Measurements from ENCODE around the gene PAPSS1. TPM values are rescaled to one million over a fixed set of nuclear protein-coding genes. Genes with fewer than 3 reads are reported as not detected.
"Not testable (repeated sequence)": the region's sequence is repeated elsewhere in the genome, so short reads cannot be mapped to it uniquely, and the experiment has no call there.

PAPSS1 gene
- total and polyA plus RNA-seq, 9 of the 15 experiments (the other 6 are each of a cell fraction or from before 2014, with no cell fraction given) = 21.1 to 53.9 (median 41.9) TPM

DNA sequence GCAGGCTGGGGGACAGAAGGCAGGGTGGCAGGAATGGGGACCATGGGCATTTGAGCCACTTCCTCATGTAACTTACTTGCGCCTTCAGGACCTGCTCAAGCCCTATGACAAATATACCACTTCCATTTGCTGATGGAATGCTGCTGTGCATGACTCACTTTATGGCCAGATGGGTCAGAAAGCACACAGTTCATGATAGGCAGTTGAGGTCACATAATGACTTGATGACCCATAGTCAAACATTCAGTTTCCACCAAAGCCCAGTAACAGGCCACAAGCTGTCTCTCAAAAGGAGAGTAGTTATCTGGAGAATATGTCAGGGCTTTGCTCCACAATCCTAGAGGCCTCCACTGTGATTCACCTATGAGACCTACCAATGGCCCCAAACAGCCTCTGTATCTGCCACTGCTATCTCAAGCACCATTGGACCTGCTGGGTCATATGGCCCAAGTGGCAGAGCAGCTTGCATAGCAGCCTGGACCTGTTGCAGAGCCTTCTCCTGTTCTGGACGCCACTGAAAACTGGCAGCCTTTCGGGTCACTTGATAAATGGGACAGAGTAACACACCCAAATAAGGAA lies 5.3 kb upstream of the PAPSS1 start (continued):
- TF ChIP-seq ZNF764 (CRISPR knock-in tag; IDR thresholded peaks at IDR 0.05; ENCODE audit: low read depth) (no peak), ZNF696 (CRISPR knock-in tag; conservative IDR thresholded peaks at IDR 0.05) (no peak), GABPB1 (CRISPR knock-in tag; IDR thresholded peaks at IDR 0.05) (0 out of 2 replicates have a peak, but pooled peaks have one; percentile 16), TEAD1 (CRISPR knock-in tag; IDR thresholded peaks at IDR 0.05) (no peak), SRF (CRISPR knock-in tag; IDR thresholded peaks at IDR 0.05) (0 out of 4 replicates have a peak, but pooled peaks of 1 of the 2 experiments have one; percentile 57), FOSL1 (tag; conservative IDR thresholded peaks at IDR 0.05) (peak; percentile 40; the same call in 1 of the 2 replicates), TAF15 (IDR thresholded peaks at IDR 0.05; ENCODE audit: low read depth, low read length) (no peak)
- TF ChIP-seq, protein P1, sequence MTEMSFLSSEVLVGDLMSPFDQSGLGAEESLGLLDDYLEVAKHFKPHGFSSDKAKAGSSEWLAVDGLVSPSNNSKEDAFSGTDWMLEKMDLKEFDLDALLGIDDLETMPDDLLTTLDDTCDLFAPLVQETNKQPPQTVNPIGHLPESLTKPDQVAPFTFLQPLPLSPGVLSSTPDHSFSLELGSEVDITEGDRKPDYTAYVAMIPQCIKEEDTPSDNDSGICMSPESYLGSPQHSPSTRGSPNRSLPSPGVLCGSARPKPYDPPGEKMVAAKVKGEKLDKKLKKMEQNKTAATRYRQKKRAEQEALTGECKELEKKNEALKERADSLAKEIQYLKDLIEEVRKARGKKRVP (CRISPR knock-in tag; IDR thresholded peaks at IDR 0.05) = no peak

DNA sequence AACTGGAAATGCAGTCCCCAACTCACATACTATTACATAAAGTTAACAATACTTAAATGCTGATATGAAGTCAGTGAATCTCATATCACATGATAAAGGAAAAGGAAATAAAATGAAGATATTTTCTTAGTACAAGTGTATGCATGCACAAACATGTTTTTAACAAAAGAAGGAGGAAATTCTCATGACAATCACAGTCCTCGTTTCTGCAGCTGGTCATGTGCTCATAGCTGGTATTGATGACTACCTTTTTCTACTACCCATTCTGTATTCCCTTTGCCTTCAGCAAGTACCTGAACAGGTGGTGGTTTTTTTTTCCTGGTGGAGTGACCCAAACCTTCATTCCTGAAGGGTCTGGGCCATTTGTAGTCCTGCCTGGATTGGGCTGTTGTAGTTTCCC lies 3.3 kb upstream of the PAPSS1 start:
- FAIRE-seq; CTCF ChIA-PET (ENCODE audit: low intra/inter-chr PET ratio): not testable (repeated sequence)

More for the DNA sequence above, 3.3 kb upstream of the PAPSS1 start:
- H3K9ac ChIP-seq (ENCODE audit: insufficient read depth in 1 of 2, low read depth in 2 of 2, low read length in 2 of 2); H3K36me3 ChIP-seq (ENCODE audit: control insufficient read depth, insufficient read depth, low read length); ATAC-seq; H3K27ac ChIP-seq (ENCODE audit: extremely low read depth, low read depth, low read length); H4K20me1 ChIP-seq (replicated peaks; ENCODE audit: control insufficient read depth, insufficient read depth, low read length); DNase-seq (ENCODE audit: extremely low read depth in 1 of 4, low spot score in 3 of 4); POLR2A ChIA-PET; H3K4me2 ChIP-seq (ENCODE audit: insufficient read depth, low read length); H3K27me3 ChIP-seq (ENCODE audit: control insufficient read depth in 2 of 2, insufficient read depth in 2 of 2, low read length in 2 of 2); H3K9me1 ChIP-seq (ENCODE audit: control insufficient read depth, insufficient read depth, low read length); BruUV-seq (replicated peaks); H3K4me3 ChIP-seq; H3K4me1 ChIP-seq (replicated peaks in 1 of 2; ENCODE audit: control insufficient read depth in 2 of 2, insufficient read depth in 2 of 2, low read length in 2 of 2); H3K9me3 ChIP-seq (replicated peaks; ENCODE audit: control insufficient read depth, insufficient read depth, low read depth, low read length): not testable (repeated sequence)
- intact Hi-C loops (cut with micrococcal nuclease) (loop anchor here (5.0 kb wide), 1 partner anchor 1406 kb away; the partner anchor contains the start of genes AIMP1 and TBCK), in situ Hi-C loops (cut with MboI) (loop anchor here (25.0 kb wide), 1 partner anchor 1411 kb away; the partner anchor contains the start of genes AIMP1 and TBCK)
- Histone ChIP-seq H2AFZ (ENCODE audit: low read depth, low read length) (peak overlapping the region; percentile 59; the same call in 1 of the 2 replicates), H3K79me2 (ENCODE audit: control insufficient read depth, insufficient read depth, low read length) (peaks cover 15% of the 10 kb centered on the region)
- 29% methylated on average over 1 of the region's 1 CpG for WGBS (ENCODE audit: insufficient coverage, low coverage, missing lambda C conversion rate)

All from K562 (cell line).